Liver (tissue), 9 donors: ENCODE data around the gene TEX44. TPM values are rescaled to one million over a fixed set of nuclear protein-coding genes. Genes with fewer than 3 reads are reported as not detected.

ENCODE experiments used
- DNase-seq: peaks from one replicate; pipeline ENCODE4 v3.0.0-alpha.2; 2017; ENCODE audit warnings: low spot score
- H3K27ac ChIP-seq, 2 donors: one replicate each; pipeline ENCODE4 v1.7.0; 2013; ENCODE audit warnings: inconsistent platforms in 2 of 2, low read length in 2 of 2, control low read depth in 1 of 2, low read depth in 1 of 2, mild to moderate bottlenecking in 1 of 2
- H3K27me3 ChIP-seq, 4 donors: one replicate each; pipeline versions ENCODE4 v1.6.1 to v1.7.0; 2013; ENCODE audit warnings: low read length in 3 of 4, inconsistent platforms in 1 of 4, mild to moderate bottlenecking in 1 of 4, moderate library complexity in 1 of 4; ENCODE audit not compliant: control insufficient read depth in 4 of 4, insufficient read depth in 4 of 4
- H3K36me3 ChIP-seq, 4 donors: one replicate each; pipeline versions ENCODE4 v1.6.1 to v1.7.0; 2013; ENCODE audit warnings: low read length in 3 of 4, mild to moderate bottlenecking in 3 of 4, low read depth in 1 of 4, moderate library complexity in 1 of 4; ENCODE audit not compliant: control insufficient read depth in 4 of 4, insufficient read depth in 3 of 4
- H3K4me1 ChIP-seq, 4 donors: one replicate each; pipeline versions ENCODE4 v1.6.1 to v1.7.0; 2013; ENCODE audit warnings: low read length in 3 of 4, mild to moderate bottlenecking in 3 of 4, moderate library complexity in 1 of 4; ENCODE audit not compliant: control insufficient read depth in 4 of 4, insufficient read depth in 4 of 4
- H3K4me3 ChIP-seq, 3 donors: one replicate each; pipeline versions ENCODE4 v1.6.1 to v1.7.0; 2013; ENCODE audit warnings: low read length in 3 of 3, control low read depth in 1 of 3, low read depth in 1 of 3, mild to moderate bottlenecking in 1 of 3
- H3K9ac ChIP-seq, 2 donors: one replicate each; pipeline ENCODE4 v1.7.0; 2013; ENCODE audit warnings: low read length in 2 of 2, mild to moderate bottlenecking in 2 of 2, moderate library complexity in 2 of 2, control low read depth in 1 of 2, low read depth in 1 of 2
- H3K9me3 ChIP-seq, 4 donors: one replicate each; pipeline versions ENCODE4 v1.6.1 to v1.7.0; 2013; ENCODE audit warnings: low read length in 3 of 4; ENCODE audit not compliant: control insufficient read depth in 4 of 4
- EGR1 ChIP-seq, 2 donors: IDR thresholded peaks; 2 replicates each; pipeline ENCODE4 v1.6.1; 2016 to 2018; ENCODE audit warnings: antibody characterized with exemption in 2 of 2, low read depth in 2 of 2
- FOXA1 ChIP-seq: IDR thresholded peaks from 2 replicates; pipeline ENCODE4 v1.6.1; 2016; ENCODE audit warnings: antibody characterized with exemption
- FOXA2 ChIP-seq: IDR thresholded peaks from 2 replicates; pipeline ENCODE4 v1.6.1; 2016; ENCODE audit warnings: antibody characterized with exemption
- GABPA ChIP-seq, 2 donors: IDR thresholded peaks in 1 of 2; conservative IDR thresholded peaks in 1 of 2; 2 replicates each; pipeline ENCODE4 v1.6.1; 2016; ENCODE audit warnings: antibody characterized with exemption in 2 of 2, mild to moderate bottlenecking in 1 of 2, moderate library complexity in 1 of 2
- HNF4A ChIP-seq, 2 donors: conservative IDR thresholded peaks; 2 replicates each; pipeline ENCODE4 v1.6.1; 2016; ENCODE audit warnings: antibody characterized with exemption in 2 of 2, mild to moderate bottlenecking in 2 of 2
- HNF4G ChIP-seq: IDR thresholded peaks from 2 replicates; pipeline ENCODE4 v1.6.1; 2016; ENCODE audit warnings: antibody characterized with exemption
- JUND ChIP-seq, 2 donors: IDR thresholded peaks; 2 replicates each; pipeline ENCODE4 v1.6.1; 2016; ENCODE audit warnings: antibody characterized with exemption in 2 of 2
- NR2F2 ChIP-seq: IDR thresholded peaks from 2 replicates; pipeline ENCODE4 v1.6.1; 2016; ENCODE audit warnings: antibody characterized with exemption
- RAD21 ChIP-seq, 2 donors: IDR thresholded peaks; 2 replicates each; pipeline ENCODE4 v1.6.1; 2016; ENCODE audit warnings: antibody characterized with exemption in 2 of 2, mild to moderate bottlenecking in 2 of 2
- RXRA ChIP-seq, 2 donors: IDR thresholded peaks; 2 replicates each; pipeline ENCODE4 v1.6.1; 2017 to 2018; ENCODE audit warnings: antibody characterized with exemption in 2 of 2, mild to moderate bottlenecking in 1 of 2
- SP1 ChIP-seq: IDR thresholded peaks from 2 replicates; pipeline ENCODE4 v1.6.1; 2018; ENCODE audit warnings: antibody characterized with exemption, mild to moderate bottlenecking
- YY1 ChIP-seq: IDR thresholded peaks from 2 replicates; pipeline ENCODE4 v1.6.1; 2016; ENCODE audit warnings: antibody characterized with exemption, mild to moderate bottlenecking
- WGBS: extraction: QIAGEN DNeasy Blood & Tissue Kit; methylation state at CpG from one replicate; pipeline ENCODE4 v1.1.7; 2013; 5-methylcytosine and 5-hydroxymethylcytosine counted together
- polyA plus RNA-seq, 2 donors: library from polyadenylated mRNA; stranded (reverse) in 1 of 2; unstranded in 1 of 2; fragments of 200-250 nt in 1 of 2; fragments of >200 nt in 1 of 2; fragmentation: Nextera tagmentation in 1 of 2; extraction: Ambion mirVana in 1 of 2; gene quantifications; one replicate each; pipeline versions ENCODE4 v1.2.1 to v1.2.3, GENCODE V29; 2013 to 2015
- total RNA-seq, 2 donors: library from RNA; depleted of rRNA; stranded (reverse); fragments of >200 nt; gene quantifications; one replicate each; pipeline ENCODE4 v1.2.3, GENCODE V29; 2014
- TF ChIP-seq, protein P1 (sequence below): IDR thresholded peaks from 2 replicates; pipeline ENCODE4 v1.6.1; 2016; ENCODE audit warnings: antibody characterized with exemption
- TF ChIP-seq, protein P2 (sequence below): IDR thresholded peaks from 2 replicates; pipeline ENCODE4 v1.6.1; 2016; ENCODE audit warnings: antibody characterized with exemption, mild to moderate bottlenecking
- TF ChIP-seq, protein P3 (sequence below): IDR thresholded peaks from 2 replicates; pipeline ENCODE4 v1.6.1; 2016; ENCODE audit warnings: antibody characterized with exemption
- TF ChIP-seq, protein P4 (sequence below): fragments of 150-350 bp; IDR thresholded peaks from 2 replicates; pipeline ENCODE4 v1.5.1; 2017; ENCODE audit warnings: improper control_type of control experiment, low read depth, low read length; ENCODE audit not compliant: missing input control
- TF ChIP-seq, protein P5 (sequence below): IDR thresholded peaks from 2 replicates; pipeline ENCODE4 v1.6.1; 2016; ENCODE audit warnings: antibody characterized with exemption
- donor health status: healthy.
- donor health status: healthy.
- donor health status: healthy.
- donor health status: healthy.
- donor health status: healthy.

The TEX44 gene
- total and polyA plus RNA-seq, 4 donors: not detected

DNA sequence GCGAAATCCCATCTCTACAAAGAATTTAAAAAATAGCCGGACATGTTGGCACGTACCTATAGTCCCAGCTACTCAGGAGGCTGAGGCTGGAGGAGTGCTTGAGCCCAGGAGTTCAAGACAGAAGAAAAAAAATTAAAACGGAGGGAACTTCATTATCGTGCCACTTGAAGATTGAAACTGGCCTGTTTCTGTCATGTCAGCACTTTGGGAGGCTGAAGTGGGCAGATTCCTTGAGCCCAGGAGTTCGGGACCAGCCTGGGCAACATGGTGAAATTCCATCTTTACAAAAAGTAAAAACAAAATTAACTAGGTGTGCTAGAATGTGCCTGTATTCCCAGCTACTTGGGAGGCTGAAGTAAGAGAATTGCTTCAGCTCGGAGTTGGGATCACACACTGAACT lies 3.0 kb upstream of the TEX44 start:
- 90% methylated on average over 7 of the region's 7 CpGs for WGBS
- DNase-seq: no peak
- Histone ChIP-seq H3K9ac (no peak overlapping the region), H3K4me1 (no peaks in the 10 kb centered on the region), H3K9me3 (no peaks in the 10 kb centered on the region), H3K4me3 (no peak overlapping the region), H3K27me3 (no peaks in the 10 kb centered on the region), H3K27ac (no peak overlapping the region), H3K36me3 (no peaks in the 10 kb centered on the region)
- TF ChIP-seq, protein P1, sequence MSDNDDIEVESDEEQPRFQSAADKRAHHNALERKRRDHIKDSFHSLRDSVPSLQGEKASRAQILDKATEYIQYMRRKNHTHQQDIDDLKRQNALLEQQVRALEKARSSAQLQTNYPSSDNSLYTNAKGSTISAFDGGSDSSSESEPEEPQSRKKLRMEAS: no peak
- TF ChIP-seq GABPA (IDR thresholded peaks at IDR 0.05 in 1 of 2, conservative IDR thresholded peaks at IDR 0.05 in 1 of 2) (no peak), FOXA1 (no peak), SP1 (no peak), HNF4G (no peak), RXRA (IDR thresholded peaks at IDR 0.05) (no peak), HNF4A (conservative IDR thresholded peaks at IDR 0.05) (no peak), NR2F2 (no peak), FOXA2 (no peak), JUND (IDR thresholded peaks at IDR 0.05) (no peak), RAD21 (IDR thresholded peaks at IDR 0.05) (no peak), YY1 (no peak), EGR1 (IDR thresholded peaks at IDR 0.05; ENCODE audit: low read depth in 2 of 2) (no peak)
- TF ChIP-seq, protein P2, sequence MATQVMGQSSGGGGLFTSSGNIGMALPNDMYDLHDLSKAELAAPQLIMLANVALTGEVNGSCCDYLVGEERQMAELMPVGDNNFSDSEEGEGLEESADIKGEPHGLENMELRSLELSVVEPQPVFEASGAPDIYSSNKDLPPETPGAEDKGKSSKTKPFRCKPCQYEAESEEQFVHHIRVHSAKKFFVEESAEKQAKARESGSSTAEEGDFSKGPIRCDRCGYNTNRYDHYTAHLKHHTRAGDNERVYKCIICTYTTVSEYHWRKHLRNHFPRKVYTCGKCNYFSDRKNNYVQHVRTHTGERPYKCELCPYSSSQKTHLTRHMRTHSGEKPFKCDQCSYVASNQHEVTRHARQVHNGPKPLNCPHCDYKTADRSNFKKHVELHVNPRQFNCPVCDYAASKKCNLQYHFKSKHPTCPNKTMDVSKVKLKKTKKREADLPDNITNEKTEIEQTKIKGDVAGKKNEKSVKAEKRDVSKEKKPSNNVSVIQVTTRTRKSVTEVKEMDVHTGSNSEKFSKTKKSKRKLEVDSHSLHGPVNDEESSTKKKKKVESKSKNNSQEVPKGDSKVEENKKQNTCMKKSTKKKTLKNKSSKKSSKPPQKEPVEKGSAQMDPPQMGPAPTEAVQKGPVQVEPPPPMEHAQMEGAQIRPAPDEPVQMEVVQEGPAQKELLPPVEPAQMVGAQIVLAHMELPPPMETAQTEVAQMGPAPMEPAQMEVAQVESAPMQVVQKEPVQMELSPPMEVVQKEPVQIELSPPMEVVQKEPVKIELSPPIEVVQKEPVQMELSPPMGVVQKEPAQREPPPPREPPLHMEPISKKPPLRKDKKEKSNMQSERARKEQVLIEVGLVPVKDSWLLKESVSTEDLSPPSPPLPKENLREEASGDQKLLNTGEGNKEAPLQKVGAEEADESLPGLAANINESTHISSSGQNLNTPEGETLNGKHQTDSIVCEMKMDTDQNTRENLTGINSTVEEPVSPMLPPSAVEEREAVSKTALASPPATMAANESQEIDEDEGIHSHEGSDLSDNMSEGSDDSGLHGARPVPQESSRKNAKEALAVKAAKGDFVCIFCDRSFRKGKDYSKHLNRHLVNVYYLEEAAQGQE: no peak
- TF ChIP-seq, protein P3, sequence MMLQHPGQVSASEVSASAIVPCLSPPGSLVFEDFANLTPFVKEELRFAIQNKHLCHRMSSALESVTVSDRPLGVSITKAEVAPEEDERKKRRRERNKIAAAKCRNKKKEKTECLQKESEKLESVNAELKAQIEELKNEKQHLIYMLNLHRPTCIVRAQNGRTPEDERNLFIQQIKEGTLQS: no peak
- TF ChIP-seq, protein P4, sequence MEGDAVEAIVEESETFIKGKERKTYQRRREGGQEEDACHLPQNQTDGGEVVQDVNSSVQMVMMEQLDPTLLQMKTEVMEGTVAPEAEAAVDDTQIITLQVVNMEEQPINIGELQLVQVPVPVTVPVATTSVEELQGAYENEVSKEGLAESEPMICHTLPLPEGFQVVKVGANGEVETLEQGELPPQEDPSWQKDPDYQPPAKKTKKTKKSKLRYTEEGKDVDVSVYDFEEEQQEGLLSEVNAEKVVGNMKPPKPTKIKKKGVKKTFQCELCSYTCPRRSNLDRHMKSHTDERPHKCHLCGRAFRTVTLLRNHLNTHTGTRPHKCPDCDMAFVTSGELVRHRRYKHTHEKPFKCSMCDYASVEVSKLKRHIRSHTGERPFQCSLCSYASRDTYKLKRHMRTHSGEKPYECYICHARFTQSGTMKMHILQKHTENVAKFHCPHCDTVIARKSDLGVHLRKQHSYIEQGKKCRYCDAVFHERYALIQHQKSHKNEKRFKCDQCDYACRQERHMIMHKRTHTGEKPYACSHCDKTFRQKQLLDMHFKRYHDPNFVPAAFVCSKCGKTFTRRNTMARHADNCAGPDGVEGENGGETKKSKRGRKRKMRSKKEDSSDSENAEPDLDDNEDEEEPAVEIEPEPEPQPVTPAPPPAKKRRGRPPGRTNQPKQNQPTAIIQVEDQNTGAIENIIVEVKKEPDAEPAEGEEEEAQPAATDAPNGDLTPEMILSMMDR: no peak
- TF ChIP-seq, protein P5, sequence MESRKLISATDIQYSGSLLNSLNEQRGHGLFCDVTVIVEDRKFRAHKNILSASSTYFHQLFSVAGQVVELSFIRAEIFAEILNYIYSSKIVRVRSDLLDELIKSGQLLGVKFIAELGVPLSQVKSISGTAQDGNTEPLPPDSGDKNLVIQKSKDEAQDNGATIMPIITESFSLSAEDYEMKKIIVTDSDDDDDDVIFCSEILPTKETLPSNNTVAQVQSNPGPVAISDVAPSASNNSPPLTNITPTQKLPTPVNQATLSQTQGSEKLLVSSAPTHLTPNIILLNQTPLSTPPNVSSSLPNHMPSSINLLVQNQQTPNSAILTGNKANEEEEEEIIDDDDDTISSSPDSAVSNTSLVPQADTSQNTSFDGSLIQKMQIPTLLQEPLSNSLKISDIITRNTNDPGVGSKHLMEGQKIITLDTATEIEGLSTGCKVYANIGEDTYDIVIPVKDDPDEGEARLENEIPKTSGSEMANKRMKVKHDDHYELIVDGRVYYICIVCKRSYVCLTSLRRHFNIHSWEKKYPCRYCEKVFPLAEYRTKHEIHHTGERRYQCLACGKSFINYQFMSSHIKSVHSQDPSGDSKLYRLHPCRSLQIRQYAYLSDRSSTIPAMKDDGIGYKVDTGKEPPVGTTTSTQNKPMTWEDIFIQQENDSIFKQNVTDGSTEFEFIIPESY: no peak

DNA sequence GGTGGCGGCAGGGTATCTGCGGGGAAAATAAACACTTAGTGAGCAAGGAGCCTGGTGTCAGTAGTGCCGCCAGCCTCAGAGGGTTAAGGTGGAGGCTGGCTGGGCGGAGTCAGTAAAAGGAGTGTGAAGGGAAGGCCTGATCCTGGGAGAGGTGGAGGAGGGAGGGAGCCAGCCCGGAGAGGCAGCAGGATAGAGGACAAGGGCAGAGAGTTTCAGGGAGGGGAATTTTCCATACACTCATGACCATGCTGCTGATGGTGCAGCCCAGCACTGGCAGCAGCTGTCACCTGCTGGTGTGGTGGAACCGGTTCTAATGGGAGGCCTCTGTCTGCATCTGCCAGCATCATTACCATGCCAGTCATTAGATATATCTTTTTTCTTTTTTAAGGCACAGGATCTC lies 2.0 kb upstream of the TEX44 start:
- H3K27ac ChIP-seq: no peak overlapping the region

More for the DNA sequence above, 2.0 kb upstream of the TEX44 start:
- DNase-seq: no peak
- H3K36me3 ChIP-seq: no peaks in the 10 kb centered on the region
- no peak overlapping the region for H3K9ac ChIP-seq
- TF ChIP-seq FOXA2 (no peak), NR2F2 (no peak), EGR1 (IDR thresholded peaks at IDR 0.05; ENCODE audit: low read depth in 2 of 2) (no peak), FOXA1 (no peak), HNF4A (conservative IDR thresholded peaks at IDR 0.05) (no peak), GABPA (IDR thresholded peaks at IDR 0.05 in 1 of 2, conservative IDR thresholded peaks at IDR 0.05 in 1 of 2) (no peak)
- TF ChIP-seq, protein P3: no peak
- TF ChIP-seq, protein P5: no peak
- TF ChIP-seq, protein P2: no peak
- no peak overlapping the region for H3K4me3 ChIP-seq
- H3K4me1 ChIP-seq: no peaks in the 10 kb centered on the region
- 71% methylated on average over 6 of the region's 6 CpGs for WGBS
- H3K9me3 ChIP-seq: no peaks in the 10 kb centered on the region
- H3K27me3 ChIP-seq: no peaks in the 10 kb centered on the region
